Astrocyte of the cerebellum (primary cell): ENCODE data around the gene ASB7.

Experiments
- DNase-seq: peaks from one replicate; pipeline ENCODE4 v3.0.0-alpha.2; 2011; ENCODE audit warnings: low read depth
- H3K4me3 ChIP-seq: 2 replicates; pipeline ENCODE4 v1.5.1; 2011; ENCODE audit warnings: mild to moderate bottlenecking, low read depth, low read length, moderate library complexity
- CTCF ChIP-seq: IDR thresholded peaks from 2 replicates; pipeline ENCODE4 v1.5.1; 2012; ENCODE audit warnings: low read length, low read depth, moderate library complexity, mild to moderate bottlenecking; ENCODE audit errors: missing control alignments
- in situ Hi-C: cut with HindIII; loops from 2 replicates; pipeline ENCODE4 v1.10.0; 2017; ENCODE audit warnings: low sequenced_read_pairs

ASB7 gene

GRCh38 chr15:100693451-100693850 lies 91.1 kb downstream of the ASB7 start:
- DNase-seq: no peak
- H3K4me3 ChIP-seq: no peak overlapping the region
- TF ChIP-seq CTCF: no peak
- in situ Hi-C loops: no loop called here

GRCh38 chr15:100694381-100695021 lies 92.1 kb downstream of the ASB7 start:
- no peak for DNase-seq
- no peak overlapping the region for H3K4me3 ChIP-seq
- TF ChIP-seq CTCF: no peak
- in situ Hi-C loops: no loop called here

- no peak overlapping the region for H3K4me3 ChIP-seq
- no peak for DNase-seq
- no peak for TF ChIP-seq CTCF
- in situ Hi-C loops: no loop called here
These were observed 92.7 kb downstream of the ASB7 start for GRCh38 chr15:100695048-100695447.

GRCh38 chr15:100696452-100696851 lies 94.1 kb downstream of the ASB7 start:
- DNase-seq: no peak
- in situ Hi-C loops: no loop called here
- H3K4me3 ChIP-seq: no peak overlapping the region
- no peak for TF ChIP-seq CTCF
